Karpas-422 (cell line): Measurements from ENCODE around the gene ASTN2. TPM values are rescaled to one million over a fixed set of nuclear protein-coding genes. Genes with fewer than 3 reads are reported as not detected.

Source experiments
- DNase-seq: peaks from one replicate; pipeline ENCODE4 v3.0.0-alpha.2; 2015
- H2AFZ ChIP-seq: fragments of 200-600 bp; sonication (generic); 2 replicates; pipeline ENCODE4 v1.6.1; 2014; ENCODE audit warnings: antibody characterized with exemption, low read length, mixed read lengths
- H3K27ac ChIP-seq: fragments of 200-600 bp; sonication (generic); 2 replicates; pipeline ENCODE4 v1.5.1; 2014; ENCODE audit warnings: mild to moderate bottlenecking, low read length, moderate library complexity
- H3K27me3 ChIP-seq: fragments of 200-600 bp; sonication (generic); 2 replicates; pipeline ENCODE4 v1.6.1; 2014; ENCODE audit warnings: low read length, mixed read lengths
- H3K36me3 ChIP-seq: fragments of 200-600 bp; sonication (generic); 2 replicates; pipeline ENCODE4 v1.6.1; 2014; ENCODE audit warnings: low read length, mixed read lengths; ENCODE audit not compliant: insufficient read depth
- H3K4me1 ChIP-seq: fragments of 200-600 bp; sonication (generic); 2 replicates; pipeline ENCODE4 v1.6.1; 2014; ENCODE audit warnings: mild to moderate bottlenecking, low read length, mixed read lengths
- H3K4me2 ChIP-seq: fragments of 200-600 bp; sonication (generic); 2 replicates; pipeline ENCODE4 v1.6.1; 2014; ENCODE audit warnings: low read length, low read depth, mild to moderate bottlenecking; ENCODE audit not compliant: poor library complexity, severe bottlenecking
- H3K4me3 ChIP-seq: fragments of 200-600 bp; sonication (generic); 2 replicates; pipeline ENCODE4 v1.5.1; 2014; ENCODE audit warnings: mild to moderate bottlenecking, antibody characterized with exemption, low read length, mixed read lengths
- H3K79me2 ChIP-seq: fragments of 200-600 bp; sonication (generic); 2 replicates; pipeline ENCODE4 v1.6.1; 2014; ENCODE audit warnings: mild to moderate bottlenecking, low read length, mixed read lengths
- H3K9ac ChIP-seq: fragments of 200-600 bp; sonication (generic); 2 replicates; pipeline ENCODE4 v1.6.0; 2014; ENCODE audit warnings: low read length
- H3K9me2 ChIP-seq: fragments of 200-600 bp; sonication (generic), shearing (Covaris generic); replicated peaks from 2 replicates; pipeline ENCODE4 v1.6.0; 2014; ENCODE audit warnings: mild to moderate bottlenecking, low read length, moderate library complexity; ENCODE audit not compliant: insufficient read depth
- H3K9me3 ChIP-seq: fragments of 300-700, 200-600 bp; sonication (generic); 2 replicates; pipeline ENCODE4 v1.6.1; 2014; ENCODE audit warnings: low read length, mixed read lengths
- H4K20me1 ChIP-seq: fragments of 200-600 bp; sonication (generic); 2 replicates; pipeline ENCODE4 v1.6.1; 2014; ENCODE audit warnings: mild to moderate bottlenecking, antibody characterized with exemption, low read length, low read depth; ENCODE audit not compliant: insufficient read depth
- total RNA-seq: library from RNA; depleted of rRNA; stranded (reverse); fragments of >200 nt; shearing (Covaris generic); gene quantifications from 2 replicates; pipeline ENCODE4 v1.2.3, GENCODE V29; 2014; ENCODE audit warnings: low replicate concordance

ASTN2 gene
- total RNA-seq, 1 experiment from 2014 or later: 5.3 TPM

GRCh38 chr9:117430813-117431212 is 16.0 kb upstream of the ASTN2 start:
- no peaks in the 10 kb centered on the region for H3K4me1 ChIP-seq
- H3K27me3 ChIP-seq: peaks cover 3% of the 10 kb centered on the region; the same call in 1 of the 2 replicates
- DNase-seq: no peak
- H3K4me2 ChIP-seq: no peak overlapping the region
- no peaks in the 10 kb centered on the region for H3K79me2 ChIP-seq
- H4K20me1 ChIP-seq: no peaks in the 10 kb centered on the region
- H3K27ac ChIP-seq: no peak overlapping the region
- H3K9me3 ChIP-seq: no peaks in the 10 kb centered on the region
- no peak overlapping the region for H3K9ac ChIP-seq
- H3K4me3 ChIP-seq: no peak overlapping the region
- no peak overlapping the region for H2AFZ ChIP-seq
- H3K9me2 ChIP-seq: no peaks in the 10 kb centered on the region
- H3K36me3 ChIP-seq: no peaks in the 10 kb centered on the region

- DNase-seq: no peak
- Histone ChIP-seq H4K20me1 (no peaks in the 10 kb centered on the region), H3K4me1 (no peaks in the 10 kb centered on the region), H2AFZ (no peak overlapping the region), H3K27ac (no peak overlapping the region), H3K36me3 (no peaks in the 10 kb centered on the region), H3K9me3 (no peaks in the 10 kb centered on the region), H3K4me3 (no peak overlapping the region), H3K9ac (no peak overlapping the region), H3K79me2 (no peaks in the 10 kb centered on the region), H3K27me3 (peaks cover 3% of the 10 kb centered on the region; the same call in 1 of the 2 replicates), H3K9me2 (no peaks in the 10 kb centered on the region), H3K4me2 (no peak overlapping the region)
Observed at GRCh38 chr9:117427357-117427913, 12.6 kb upstream of the ASTN2 start.

GRCh38 chr9:117425566-117425965 is 10.7 kb upstream of the ASTN2 start:
- no peaks in the 10 kb centered on the region for H3K9me2 ChIP-seq
- no peak overlapping the region for H2AFZ ChIP-seq
- no peak overlapping the region for H3K27ac ChIP-seq
- H3K9ac ChIP-seq: no peak overlapping the region
- no peak overlapping the region for H3K4me2 ChIP-seq
- H3K4me3 ChIP-seq: no peak overlapping the region
- no peaks in the 10 kb centered on the region for H3K9me3 ChIP-seq
- no peak for DNase-seq
- no peaks in the 10 kb centered on the region for H3K36me3 ChIP-seq
- no peaks in the 10 kb centered on the region for H3K79me2 ChIP-seq
- H4K20me1 ChIP-seq: no peaks in the 10 kb centered on the region
- H3K4me1 ChIP-seq: no peaks in the 10 kb centered on the region
- no peaks in the 10 kb centered on the region for H3K27me3 ChIP-seq

GRCh38 chr9:117424291-117424690 is 9.4 kb upstream of the ASTN2 start:
- Histone ChIP-seq H3K9me2 (no peaks in the 10 kb centered on the region), H3K9ac (no peak overlapping the region), H3K4me2 (no peak overlapping the region), H3K79me2 (no peaks in the 10 kb centered on the region), H3K4me1 (no peaks in the 10 kb centered on the region), H3K27me3 (no peaks in the 10 kb centered on the region), H2AFZ (no peak overlapping the region), H4K20me1 (no peaks in the 10 kb centered on the region), H3K9me3 (no peaks in the 10 kb centered on the region), H3K4me3 (no peak overlapping the region), H3K36me3 (no peaks in the 10 kb centered on the region), H3K27ac (no peak overlapping the region)
- DNase-seq: no peak

DNA sequence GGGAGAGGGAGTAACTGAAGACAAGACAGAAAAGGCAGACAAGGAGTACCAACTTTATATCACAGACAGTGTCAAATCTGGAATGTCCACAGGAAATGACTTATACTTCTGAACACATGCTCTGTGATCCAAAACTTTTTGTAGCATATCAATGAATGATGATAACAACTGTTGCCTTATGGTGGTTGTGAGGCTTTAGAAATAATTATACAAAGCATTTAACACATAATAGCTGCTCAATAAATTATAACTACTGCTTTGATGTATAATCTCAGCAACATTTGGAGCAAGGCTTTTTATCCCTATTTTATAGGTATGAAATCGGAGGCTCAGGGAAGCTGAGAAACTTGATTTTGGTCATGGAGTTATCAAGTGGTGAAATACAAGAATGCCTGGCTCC is 3.3 kb upstream of the ASTN2 start:
- no peak overlapping the region for H3K4me3 ChIP-seq
- H3K9me2 ChIP-seq: no peaks in the 10 kb centered on the region
- H2AFZ ChIP-seq: no peak overlapping the region
- H3K79me2 ChIP-seq: no peaks in the 10 kb centered on the region
- H3K4me1 ChIP-seq: peaks cover 11% of the 10 kb centered on the region
- H3K27me3 ChIP-seq: no peaks in the 10 kb centered on the region
- no peaks in the 10 kb centered on the region for H4K20me1 ChIP-seq
- DNase-seq: no peak
- no peak overlapping the region for H3K4me2 ChIP-seq
- no peak overlapping the region for H3K27ac ChIP-seq
- no peak overlapping the region for H3K9ac ChIP-seq
- H3K9me3 ChIP-seq: no peaks in the 10 kb centered on the region
- no peaks in the 10 kb centered on the region for H3K36me3 ChIP-seq

DNA sequence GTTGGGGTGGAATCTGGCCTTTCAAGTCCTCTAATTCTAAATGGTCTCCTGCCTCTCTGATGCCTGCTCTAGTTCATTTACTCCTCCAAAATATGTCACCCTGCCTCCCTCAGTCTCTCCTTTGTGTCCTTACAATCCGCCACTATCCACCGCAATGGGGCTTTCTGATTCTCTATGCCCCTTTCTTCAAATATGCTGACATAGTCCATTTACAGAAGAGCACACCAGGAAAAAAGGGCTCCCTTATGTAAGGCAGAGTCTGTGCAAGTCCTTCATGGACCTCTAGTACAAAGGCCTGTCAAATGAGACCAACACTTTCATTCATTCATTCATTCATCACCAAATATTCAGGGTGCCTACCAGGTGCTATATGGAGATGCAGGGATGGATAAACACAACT is 2.0 kb upstream of the ASTN2 start:
- DNase-seq: no peak
- Histone ChIP-seq H3K4me1 (peaks cover 24% of the 10 kb centered on the region), H2AFZ (no peak overlapping the region), H3K36me3 (no peaks in the 10 kb centered on the region), H3K9me3 (no peaks in the 10 kb centered on the region), H3K27me3 (no peaks in the 10 kb centered on the region), H3K9ac (no peak overlapping the region), H3K4me2 (no peak overlapping the region), H3K4me3 (no peak overlapping the region), H3K27ac (no peak overlapping the region), H3K9me2 (no peaks in the 10 kb centered on the region), H3K79me2 (no peaks in the 10 kb centered on the region), H4K20me1 (no peaks in the 10 kb centered on the region)

- no peak overlapping the region for H3K9ac ChIP-seq
- H4K20me1 ChIP-seq: no peaks in the 10 kb centered on the region
- no peaks in the 10 kb centered on the region for H3K9me2 ChIP-seq
- no peaks in the 10 kb centered on the region for H3K36me3 ChIP-seq
- H3K9me3 ChIP-seq: no peaks in the 10 kb centered on the region
- no peak for DNase-seq
- H3K27me3 ChIP-seq: no peaks in the 10 kb centered on the region
- no peak overlapping the region for H3K27ac ChIP-seq
- peaks cover 24% of the 10 kb centered on the region for H3K4me1 ChIP-seq
- H3K4me2 ChIP-seq: no peak overlapping the region
- H3K4me3 ChIP-seq: no peak overlapping the region
- no peak overlapping the region for H2AFZ ChIP-seq
- H3K79me2 ChIP-seq: no peaks in the 10 kb centered on the region
Observed at GRCh38 chr9:117415358-117415914, 579 bp upstream of the ASTN2 start.

- Histone ChIP-seq H3K79me2 (no peaks in the 10 kb centered on the region), H2AFZ (no peak overlapping the region), H3K4me2 (no peak overlapping the region), H3K4me3 (no peak overlapping the region; the same call in 1 of the 2 replicates), H3K4me1 (peaks cover 24% of the 10 kb centered on the region), H4K20me1 (no peaks in the 10 kb centered on the region), H3K36me3 (no peaks in the 10 kb centered on the region), H3K27me3 (no peaks in the 10 kb centered on the region), H3K27ac (no peak overlapping the region), H3K9ac (no peak overlapping the region), H3K9me2 (no peaks in the 10 kb centered on the region), H3K9me3 (no peaks in the 10 kb centered on the region)
- DNase-seq: no peak
Observed at GRCh38 chr9:117414220-117414905, 494 bp downstream of the ASTN2 start.
